Measurements from ENCODE around the gene SRGAP3. TPM values are rescaled to one million over a fixed set of nuclear protein-coding genes. Genes with fewer than 3 reads are reported as not detected.

The SRGAP3 gene
- total and polyA plus RNA-seq, 10 of the 15 experiments (the other 5 are each of a cell fraction or from before 2014, with no cell fraction given), result 0.32 to 1.7 (median 0.99) TPM

GRCh38 chr3:8969241-8969640 is 280.2 kb downstream of the SRGAP3 start:
- no peak overlapping the region for H2AFZ ChIP-seq (ENCODE audit: control insufficient read depth, low read depth, low read length)
- no peak for ATAC-seq
- H3K27me3 ChIP-seq (replicated peaks in 1 of 2; ENCODE audit: control insufficient read depth in 2 of 2, insufficient read depth in 2 of 2, low read length in 1 of 2), result no peaks in the 10 kb centered on the region
- no peak overlapping the region for H3K4me3 ChIP-seq
- in situ Hi-C loops (cut with MboI), result no loop called here
- intact Hi-C loops (cut with micrococcal nuclease; ENCODE audit: unreplicated experiment), result no loop called here
- no peak overlapping the region for H3K27ac ChIP-seq (ENCODE audit: control insufficient read depth, insufficient read depth)
- H3K79me2 ChIP-seq (ENCODE audit: control insufficient read depth, insufficient read depth, low read length), result no peaks in the 10 kb centered on the region
- TF ChIP-seq POLR2AphosphoS2 (IDR thresholded peaks at IDR 0.05; ENCODE audit: low read depth, low read length) (no peak), ELK1 (IDR thresholded peaks at IDR 0.05; ENCODE audit: low read depth, low read length) (no peak), ETV6 (conservative IDR thresholded peaks at IDR 0.05 in 1 of 2, IDR thresholded peaks at IDR 0.05 in 1 of 2; ENCODE audit: borderline replicate concordance in 1 of 2, low read depth in 1 of 2) (no peak), CBFB (IDR thresholded peaks at IDR 0.05; ENCODE audit: low read depth) (no peak), PAX5 (IDR thresholded peaks at IDR 0.05; ENCODE audit: borderline replicate concordance, low read depth, low read length) (no peak), PKNOX1 (IDR thresholded peaks at IDR 0.05) (no peak)
- H3K4me1 ChIP-seq (ENCODE audit: control insufficient read depth, insufficient read depth, low read length), result no peaks in the 10 kb centered on the region
- H4K20me1 ChIP-seq (ENCODE audit: control insufficient read depth, insufficient read depth), result no peaks in the 10 kb centered on the region
- ChIA-PET SMC1A (ENCODE audit: uncharacterized antibody, unreplicated experiment) (interaction anchor here (0.8 to 2.9 kb wide), 7 partner anchors 9 to 394 kb away, joined by 3 to 25 read pairs (median 3); partner anchors contain the start of gene THUMPD3), CTCF (interaction anchor here (1.2 to 7.6 kb wide), 10 partner anchors 14 to 335 kb away, joined by 4 to 55 read pairs (median 7); partner anchors contain the start of gene OXTR), POLR2A (no interaction called here), RAD21 (ENCODE audit: unreplicated experiment) (interaction anchor here (0.6 to 1.4 kb wide), 3 partner anchors 14 to 344 kb away, joined by 3 read pairs; no protein-coding TSS in a partner anchor)
- H3K9ac ChIP-seq (ENCODE audit: control insufficient read depth, insufficient read depth, low read length), result no peak overlapping the region
- no peak for DNase-seq (ENCODE audit: low read depth, low spot score)
- BruUV-seq (replicated peaks), result no TSS peak
- no peaks in the 10 kb centered on the region for H3K36me3 ChIP-seq (ENCODE audit: control insufficient read depth in 2 of 2, insufficient read depth in 2 of 2, low read length in 1 of 2)
- no peak for FAIRE-seq
- 41% methylated on average over 4 of the region's 4 CpGs for WGBS (ENCODE audit: insufficient coverage, insufficient replicate concordance, low lambda C conversion rate, missing lambda C conversion rate)
- no peaks in the 10 kb centered on the region for H3K9me3 ChIP-seq (replicated peaks; ENCODE audit: control insufficient read depth, insufficient read depth, low read length)
- no peak overlapping the region for H3K4me2 ChIP-seq (ENCODE audit: control insufficient read depth, insufficient read depth)
